ENCODE measurements around the gene LDLRAD3. TPM values are rescaled to one million over a fixed set of nuclear protein-coding genes. Genes with fewer than 3 reads are reported as not detected.

Gene LDLRAD3
- total RNA-seq, 1 experiment from 2014 or later: not detected

DNA sequence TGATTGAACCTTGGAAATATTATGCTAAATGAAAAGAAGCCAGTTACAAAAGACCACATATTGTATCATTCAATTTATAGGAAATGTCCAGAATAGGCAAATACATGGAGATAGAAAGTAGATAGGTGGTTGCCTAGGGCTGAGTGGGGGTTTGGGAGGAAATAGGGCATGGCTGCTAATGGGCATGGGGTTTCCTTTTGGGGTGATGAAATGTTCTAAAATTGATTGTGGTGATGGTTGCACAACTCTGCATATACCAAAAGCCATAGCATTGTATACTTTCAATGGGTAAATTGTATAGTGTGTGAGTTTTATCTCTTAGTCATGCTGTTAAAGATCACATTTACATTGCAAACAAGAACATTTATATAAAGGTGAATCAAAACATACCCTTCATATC, 48.7 kb downstream of the LDLRAD3 start:
- no peak overlapping the region for H3K4me3 ChIP-seq (ENCODE audit: low read length)
- DNase-seq: no peak
- H3K79me2 ChIP-seq (ENCODE audit: low read length): no peaks in the 10 kb centered on the region

DNA sequence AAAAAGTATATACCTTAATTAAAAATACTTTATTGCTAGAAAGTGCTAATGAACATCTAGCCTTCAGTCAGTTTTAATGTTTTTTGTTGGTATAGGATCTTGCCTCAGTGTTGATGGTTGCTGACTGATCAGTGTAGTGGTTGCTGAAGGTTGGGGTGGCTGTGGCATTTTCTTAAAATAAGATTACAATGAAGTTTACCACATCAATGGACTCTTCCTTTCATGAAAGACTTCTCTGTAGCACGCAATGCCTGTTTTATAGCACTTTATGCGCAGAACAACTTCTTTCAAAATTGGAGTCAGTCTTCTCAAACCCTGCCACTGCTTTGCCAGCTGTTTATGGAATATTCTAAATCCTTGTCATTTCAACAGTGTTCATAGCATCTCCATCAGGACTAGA, 50.6 kb downstream of the LDLRAD3 start:
- Histone ChIP-seq H3K4me2 (ENCODE audit: low read depth, low read length, poor library complexity, severe bottlenecking) (no peak overlapping the region), H3K79me2 (ENCODE audit: low read length) (no peaks in the 10 kb centered on the region), H2AFZ (ENCODE audit: low read length) (no peak overlapping the region), H3K4me3 (ENCODE audit: low read length) (no peak overlapping the region), H3K9me3 (ENCODE audit: low read length) (no peaks in the 10 kb centered on the region), H3K27ac (ENCODE audit: low read length) (no peak overlapping the region), H3K9ac (ENCODE audit: low read length) (no peak overlapping the region), H3K4me1 (ENCODE audit: low read length) (no peaks in the 10 kb centered on the region), H4K20me1 (ENCODE audit: insufficient read depth, low read depth, low read length) (no peaks in the 10 kb centered on the region), H3K27me3 (ENCODE audit: low read length) (no peaks in the 10 kb centered on the region), H3K36me3 (ENCODE audit: insufficient read depth, low read length) (no peaks in the 10 kb centered on the region), H3K9me2 (replicated peaks; ENCODE audit: insufficient read depth, low read length) (no peaks in the 10 kb centered on the region)
- no peak for DNase-seq

More for the DNA sequence above, 48.7 kb downstream of the LDLRAD3 start:
- no peak overlapping the region for H3K27ac ChIP-seq (ENCODE audit: low read length)
- H3K9me2 ChIP-seq (replicated peaks; ENCODE audit: insufficient read depth, low read length): no peaks in the 10 kb centered on the region
- no peaks in the 10 kb centered on the region for H3K27me3 ChIP-seq (ENCODE audit: low read length)
- no peak overlapping the region for H2AFZ ChIP-seq (ENCODE audit: low read length)
- H3K4me1 ChIP-seq (ENCODE audit: low read length): no peaks in the 10 kb centered on the region
- H3K9me3 ChIP-seq (ENCODE audit: low read length): no peaks in the 10 kb centered on the region
- no peaks in the 10 kb centered on the region for H3K36me3 ChIP-seq (ENCODE audit: insufficient read depth, low read length)
- no peak overlapping the region for H3K9ac ChIP-seq (ENCODE audit: low read length)
- no peak overlapping the region for H3K4me2 ChIP-seq (ENCODE audit: low read depth, low read length, poor library complexity, severe bottlenecking)
- no peaks in the 10 kb centered on the region for H4K20me1 ChIP-seq (ENCODE audit: insufficient read depth, low read depth, low read length)

DNA sequence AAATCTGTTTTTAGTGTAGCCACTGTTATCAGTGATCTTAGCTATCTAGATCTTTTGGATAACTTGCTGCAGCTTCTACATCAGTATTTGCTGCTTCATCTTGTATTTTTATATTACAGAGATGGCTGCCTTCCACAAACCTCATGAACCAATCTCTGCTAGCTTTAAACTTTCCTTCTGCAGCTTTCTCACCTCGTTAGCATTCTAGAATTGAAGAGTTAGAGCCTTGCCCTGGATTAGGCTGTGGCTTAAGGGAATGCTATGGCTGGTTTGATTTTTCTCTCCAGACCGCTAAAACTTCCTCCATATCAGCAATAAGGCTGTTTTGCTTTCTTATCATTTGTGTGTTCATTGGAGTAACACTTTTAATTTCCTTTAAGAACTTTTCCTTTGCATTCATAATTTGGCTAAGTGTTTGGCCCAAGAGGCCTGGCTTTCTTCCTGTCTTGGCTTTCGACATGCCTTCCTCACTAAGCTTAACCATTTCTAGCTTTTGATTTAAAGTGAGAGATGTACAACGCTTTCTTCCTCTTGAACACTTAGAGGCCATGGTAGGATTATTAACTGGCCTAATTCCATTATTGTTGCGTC, 51.9 kb downstream of the LDLRAD3 start:
- no peaks in the 10 kb centered on the region for H3K27me3 ChIP-seq (ENCODE audit: low read length)
- no peaks in the 10 kb centered on the region for H3K79me2 ChIP-seq (ENCODE audit: low read length)
- no peak overlapping the region for H2AFZ ChIP-seq (ENCODE audit: low read length)
- no peaks in the 10 kb centered on the region for H4K20me1 ChIP-seq (ENCODE audit: insufficient read depth, low read depth, low read length)
- no peak overlapping the region for H3K9ac ChIP-seq (ENCODE audit: low read length)
- no peaks in the 10 kb centered on the region for H3K4me1 ChIP-seq (ENCODE audit: low read length)
- no peak overlapping the region for H3K4me3 ChIP-seq (ENCODE audit: low read length)
- H3K9me2 ChIP-seq (replicated peaks; ENCODE audit: insufficient read depth, low read length): no peaks in the 10 kb centered on the region
- no peaks in the 10 kb centered on the region for H3K36me3 ChIP-seq (ENCODE audit: insufficient read depth, low read length)
- H3K4me2 ChIP-seq (ENCODE audit: low read depth, low read length, poor library complexity, severe bottlenecking): no peak overlapping the region
- H3K27ac ChIP-seq (ENCODE audit: low read length): no peak overlapping the region
- H3K9me3 ChIP-seq (ENCODE audit: low read length): no peaks in the 10 kb centered on the region
- no peak for DNase-seq

DNA sequence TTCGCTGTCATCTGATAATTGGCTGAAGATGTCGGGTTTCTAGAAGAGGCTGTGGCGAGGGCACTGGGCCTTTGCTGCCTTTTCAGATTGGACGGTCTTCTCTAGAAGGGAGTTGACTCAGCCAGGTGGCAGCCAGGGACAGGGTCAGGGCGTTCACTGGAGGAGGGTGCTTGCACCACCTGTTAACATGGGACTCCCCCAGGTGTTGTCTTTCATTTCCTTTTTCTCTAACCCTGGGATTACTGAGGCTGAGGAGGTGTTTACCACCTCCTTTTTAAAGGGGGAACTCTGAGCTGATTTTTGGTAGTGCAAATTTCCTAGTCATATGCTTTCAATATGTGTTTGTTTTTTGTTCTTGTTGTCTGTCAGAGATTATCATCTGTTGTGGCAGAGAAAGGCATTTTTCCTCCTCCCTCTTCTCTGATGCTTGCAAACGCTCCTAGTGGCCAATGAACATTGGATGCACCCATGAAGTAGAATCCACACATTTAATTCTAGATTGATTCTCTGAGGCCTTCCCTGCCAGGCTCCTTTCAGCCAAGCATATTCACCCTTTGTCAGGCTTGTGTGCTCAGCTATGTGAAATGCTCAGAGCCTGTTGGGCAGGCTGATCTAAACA, 54.1 kb downstream of the LDLRAD3 start:
- H4K20me1 ChIP-seq (ENCODE audit: insufficient read depth, low read depth, low read length): no peaks in the 10 kb centered on the region
- H3K4me1 ChIP-seq (ENCODE audit: low read length): no peaks in the 10 kb centered on the region
- no peaks in the 10 kb centered on the region for H3K79me2 ChIP-seq (ENCODE audit: low read length)
- H3K4me2 ChIP-seq (ENCODE audit: low read depth, low read length, poor library complexity, severe bottlenecking): no peak overlapping the region
- no peak overlapping the region for H3K9ac ChIP-seq (ENCODE audit: low read length)
- H3K4me3 ChIP-seq (ENCODE audit: low read length): no peak overlapping the region
- H2AFZ ChIP-seq (ENCODE audit: low read length): no peak overlapping the region
- no peak for DNase-seq
- H3K36me3 ChIP-seq (ENCODE audit: insufficient read depth, low read length): no peaks in the 10 kb centered on the region
- no peaks in the 10 kb centered on the region; the same call in 1 of the 2 replicates for H3K27me3 ChIP-seq (ENCODE audit: low read length)
- H3K27ac ChIP-seq (ENCODE audit: low read length): no peak overlapping the region
- no peaks in the 10 kb centered on the region for H3K9me2 ChIP-seq (replicated peaks; ENCODE audit: insufficient read depth, low read length)
- no peaks in the 10 kb centered on the region for H3K9me3 ChIP-seq (ENCODE audit: low read length)

DNA sequence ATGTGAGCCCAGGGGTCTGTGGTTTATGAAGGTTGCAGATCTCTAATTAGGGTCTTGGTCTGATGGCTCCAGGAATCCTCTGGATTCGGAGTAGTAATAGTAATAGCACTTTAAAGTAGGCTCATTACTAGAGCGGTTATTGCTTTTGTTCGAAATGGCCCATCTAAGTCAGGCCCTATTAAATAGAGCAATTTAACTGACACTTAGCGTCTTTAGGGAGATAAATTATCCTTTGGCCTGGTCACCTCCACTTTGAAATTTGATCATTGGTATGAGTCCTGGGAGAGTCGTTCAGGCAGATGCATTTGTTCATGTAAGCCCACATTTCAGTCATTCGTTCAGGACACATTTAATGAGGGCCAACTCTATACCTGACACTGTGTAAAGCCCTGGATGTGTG, 54.8 kb downstream of the LDLRAD3 start:
- Histone ChIP-seq H3K36me3 (ENCODE audit: insufficient read depth, low read length) (no peaks in the 10 kb centered on the region), H3K4me1 (ENCODE audit: low read length) (no peaks in the 10 kb centered on the region), H3K9ac (ENCODE audit: low read length) (no peak overlapping the region), H3K79me2 (ENCODE audit: low read length) (no peaks in the 10 kb centered on the region), H3K4me2 (ENCODE audit: low read depth, low read length, poor library complexity, severe bottlenecking) (no peak overlapping the region), H3K9me3 (ENCODE audit: low read length) (no peaks in the 10 kb centered on the region), H3K9me2 (replicated peaks; ENCODE audit: insufficient read depth, low read length) (no peaks in the 10 kb centered on the region), H2AFZ (ENCODE audit: low read length) (no peak overlapping the region), H3K27ac (ENCODE audit: low read length) (no peak overlapping the region), H3K27me3 (ENCODE audit: low read length) (no peaks in the 10 kb centered on the region; the same call in 1 of the 2 replicates), H4K20me1 (ENCODE audit: insufficient read depth, low read depth, low read length) (no peaks in the 10 kb centered on the region), H3K4me3 (ENCODE audit: low read length) (no peak overlapping the region)
- no peak for DNase-seq

DNA sequence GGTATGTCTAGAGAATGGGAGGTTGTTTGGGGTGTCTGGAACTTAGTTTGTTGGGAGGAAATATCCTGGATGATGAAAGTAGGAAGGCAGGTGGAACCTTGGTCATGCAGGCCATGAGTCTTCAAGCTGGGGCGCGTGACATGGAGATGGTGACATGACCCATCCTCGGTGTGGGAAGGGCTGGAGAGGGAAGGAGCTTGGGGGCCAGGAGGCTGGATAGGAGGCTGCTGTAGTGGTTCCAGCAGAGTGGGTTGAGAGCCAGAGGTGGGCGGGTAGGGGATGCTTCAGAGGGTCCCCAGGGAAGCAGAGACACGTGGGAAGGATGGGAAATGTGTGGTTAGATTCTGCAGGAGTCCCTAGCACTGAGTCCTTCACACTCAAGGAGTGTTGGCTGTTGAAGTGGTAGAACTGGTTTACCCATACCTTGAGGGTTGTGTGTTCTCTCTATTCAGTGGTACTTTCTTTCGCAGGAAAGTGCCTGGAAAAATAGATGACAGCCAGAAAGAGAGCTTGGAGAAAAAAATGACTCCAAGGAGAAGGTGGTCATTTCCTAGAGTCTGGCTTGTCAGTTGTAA, 56.8 kb downstream of the LDLRAD3 start:
- H3K79me2 ChIP-seq (ENCODE audit: low read length): no peaks in the 10 kb centered on the region
- H3K4me1 ChIP-seq (ENCODE audit: low read length): no peaks in the 10 kb centered on the region
- no peak for DNase-seq
- no peak overlapping the region for H2AFZ ChIP-seq (ENCODE audit: low read length)
- H4K20me1 ChIP-seq (ENCODE audit: insufficient read depth, low read depth, low read length): no peaks in the 10 kb centered on the region
- H3K4me3 ChIP-seq (ENCODE audit: low read length): no peak overlapping the region
- no peak overlapping the region for H3K9ac ChIP-seq (ENCODE audit: low read length)
- H3K9me3 ChIP-seq (ENCODE audit: low read length): no peaks in the 10 kb centered on the region
- no peaks in the 10 kb centered on the region for H3K36me3 ChIP-seq (ENCODE audit: insufficient read depth, low read length)
- H3K9me2 ChIP-seq (replicated peaks; ENCODE audit: insufficient read depth, low read length): no peaks in the 10 kb centered on the region
- no peak overlapping the region for H3K4me2 ChIP-seq (ENCODE audit: low read depth, low read length, poor library complexity, severe bottlenecking)
- H3K27ac ChIP-seq (ENCODE audit: low read length): no peak overlapping the region
- no peaks in the 10 kb centered on the region; the same call in 1 of the 2 replicates for H3K27me3 ChIP-seq (ENCODE audit: low read length)

DNA sequence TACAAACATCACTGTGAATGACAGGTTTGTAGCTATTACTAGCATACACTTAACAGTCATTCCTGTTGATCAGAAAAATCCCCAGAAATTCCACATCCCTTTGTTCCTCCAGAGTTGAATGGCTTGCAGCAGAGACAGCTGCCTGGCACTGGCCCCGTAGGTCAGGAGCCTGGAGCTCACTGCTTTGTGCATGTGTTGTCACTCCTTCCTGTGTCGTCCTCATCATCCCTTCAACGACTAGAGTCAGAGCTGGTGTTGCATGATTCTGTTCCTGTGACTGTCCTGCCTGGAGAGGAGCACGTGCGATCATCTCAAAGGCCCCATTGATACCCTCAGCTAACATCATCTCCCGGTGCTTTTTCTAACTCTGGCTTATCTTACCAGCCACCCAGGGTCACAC, 58.3 kb downstream of the LDLRAD3 start:
- no peak for DNase-seq
- Histone ChIP-seq H3K9me2 (replicated peaks; ENCODE audit: insufficient read depth, low read length) (no peaks in the 10 kb centered on the region), H3K4me2 (ENCODE audit: low read depth, low read length, poor library complexity, severe bottlenecking) (no peak overlapping the region), H3K9ac (ENCODE audit: low read length) (no peak overlapping the region), H3K79me2 (ENCODE audit: low read length) (no peaks in the 10 kb centered on the region), H3K27me3 (ENCODE audit: low read length) (no peaks in the 10 kb centered on the region; the same call in 1 of the 2 replicates), H3K4me3 (ENCODE audit: low read length) (no peak overlapping the region), H3K9me3 (ENCODE audit: low read length) (no peaks in the 10 kb centered on the region), H4K20me1 (ENCODE audit: insufficient read depth, low read depth, low read length) (no peaks in the 10 kb centered on the region), H2AFZ (ENCODE audit: low read length) (no peak overlapping the region), H3K4me1 (ENCODE audit: low read length) (no peaks in the 10 kb centered on the region), H3K27ac (ENCODE audit: low read length) (no peak overlapping the region), H3K36me3 (ENCODE audit: insufficient read depth, low read length) (no peaks in the 10 kb centered on the region)

DNA sequence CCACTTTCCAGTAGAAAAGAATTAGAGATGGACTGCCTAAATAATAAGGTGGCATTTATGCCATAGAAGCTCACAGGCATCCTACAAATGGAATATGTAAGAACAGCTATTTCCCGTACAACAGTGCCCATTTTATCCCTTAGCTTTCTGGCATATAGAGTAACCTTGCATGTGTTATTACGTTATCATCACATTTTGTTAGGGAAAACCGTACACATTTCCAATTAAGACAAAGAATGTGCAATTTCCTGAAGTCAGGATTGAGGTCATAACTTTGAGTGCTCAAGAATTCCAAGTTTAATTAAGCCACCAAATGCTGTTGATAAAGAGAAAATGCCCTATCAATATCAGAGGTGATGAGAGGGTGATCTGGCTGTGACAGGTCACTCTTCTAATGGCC, 58.9 kb downstream of the LDLRAD3 start:
- Histone ChIP-seq H3K27me3 (ENCODE audit: low read length) (no peaks in the 10 kb centered on the region; the same call in 1 of the 2 replicates), H3K9ac (ENCODE audit: low read length) (no peak overlapping the region), H3K36me3 (ENCODE audit: insufficient read depth, low read length) (no peaks in the 10 kb centered on the region), H3K4me3 (ENCODE audit: low read length) (no peak overlapping the region), H3K27ac (ENCODE audit: low read length) (no peak overlapping the region), H2AFZ (ENCODE audit: low read length) (no peak overlapping the region), H3K4me1 (ENCODE audit: low read length) (no peaks in the 10 kb centered on the region), H3K9me3 (ENCODE audit: low read length) (no peaks in the 10 kb centered on the region), H3K4me2 (ENCODE audit: low read depth, low read length, poor library complexity, severe bottlenecking) (no peak overlapping the region), H3K9me2 (replicated peaks; ENCODE audit: insufficient read depth, low read length) (no peaks in the 10 kb centered on the region), H3K79me2 (ENCODE audit: low read length) (no peaks in the 10 kb centered on the region), H4K20me1 (ENCODE audit: insufficient read depth, low read depth, low read length) (no peaks in the 10 kb centered on the region)
- DNase-seq: no peak

Measured in Karpas-422 (cell line).